SHP77 treated with DMSO at 0.1 percent for 48 hours (cell line): Measurements from ENCODE around the gene TTBK1.

Source experiments
- DNase-seq: peaks from one replicate; lab custom pipeline; 2025; lab: John Stamatoyannopoulos, UW

The TTBK1 gene

DNA sequence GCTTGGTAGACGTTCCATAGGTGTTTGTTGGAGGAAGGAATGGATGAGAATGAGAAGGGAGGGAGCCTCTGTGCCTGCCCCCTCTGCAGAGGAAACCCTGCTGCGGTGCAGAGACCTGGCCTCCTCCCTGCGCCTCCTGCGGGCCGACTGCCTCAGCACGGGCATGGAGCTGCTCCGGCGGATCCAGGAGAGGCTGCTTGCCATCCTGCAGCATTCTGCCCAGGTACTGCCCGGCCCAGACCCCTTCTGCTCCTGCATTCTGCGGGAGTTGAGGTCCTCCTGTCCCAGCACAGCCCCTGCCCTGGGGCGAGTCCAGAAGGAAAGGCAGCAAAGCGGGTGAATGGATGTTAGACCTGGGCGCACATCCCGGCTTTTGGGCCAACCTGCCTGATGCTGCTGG is 20.1 kb upstream of the TTBK1 start:
- DNase-seq = no peak

DNA sequence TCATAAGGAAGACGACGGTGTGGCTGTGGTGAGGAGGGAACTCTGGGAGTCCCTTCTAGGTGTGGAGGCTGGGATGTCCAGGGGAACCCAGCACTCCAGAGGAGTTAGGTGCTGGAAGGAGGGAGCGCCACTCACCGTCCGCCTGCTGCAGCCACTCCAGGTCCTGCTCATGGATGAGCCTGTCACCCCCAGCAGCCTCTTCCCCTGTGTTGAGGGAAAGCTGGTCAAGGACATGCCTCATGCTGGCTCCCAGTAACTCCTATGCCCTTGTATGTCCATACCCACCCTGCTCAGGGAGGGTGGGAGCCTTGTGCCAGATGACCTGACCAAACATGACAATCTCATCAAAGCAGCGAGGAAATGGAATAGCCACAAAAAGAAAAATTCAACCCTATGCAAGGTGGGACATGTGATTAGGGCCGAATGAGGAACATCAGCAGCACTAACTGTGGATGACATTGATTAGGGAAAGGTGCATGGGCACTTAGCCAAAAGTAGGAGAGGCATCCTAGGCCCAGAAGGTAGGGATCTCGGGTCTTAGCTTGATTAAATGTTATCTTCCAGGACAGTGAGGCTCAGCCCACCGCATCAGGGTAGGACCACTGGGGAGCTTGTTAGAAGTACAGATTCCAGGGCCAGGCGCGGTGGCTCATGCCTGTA is 17.0 kb upstream of the TTBK1 start:
- no peak for DNase-seq

DNA sequence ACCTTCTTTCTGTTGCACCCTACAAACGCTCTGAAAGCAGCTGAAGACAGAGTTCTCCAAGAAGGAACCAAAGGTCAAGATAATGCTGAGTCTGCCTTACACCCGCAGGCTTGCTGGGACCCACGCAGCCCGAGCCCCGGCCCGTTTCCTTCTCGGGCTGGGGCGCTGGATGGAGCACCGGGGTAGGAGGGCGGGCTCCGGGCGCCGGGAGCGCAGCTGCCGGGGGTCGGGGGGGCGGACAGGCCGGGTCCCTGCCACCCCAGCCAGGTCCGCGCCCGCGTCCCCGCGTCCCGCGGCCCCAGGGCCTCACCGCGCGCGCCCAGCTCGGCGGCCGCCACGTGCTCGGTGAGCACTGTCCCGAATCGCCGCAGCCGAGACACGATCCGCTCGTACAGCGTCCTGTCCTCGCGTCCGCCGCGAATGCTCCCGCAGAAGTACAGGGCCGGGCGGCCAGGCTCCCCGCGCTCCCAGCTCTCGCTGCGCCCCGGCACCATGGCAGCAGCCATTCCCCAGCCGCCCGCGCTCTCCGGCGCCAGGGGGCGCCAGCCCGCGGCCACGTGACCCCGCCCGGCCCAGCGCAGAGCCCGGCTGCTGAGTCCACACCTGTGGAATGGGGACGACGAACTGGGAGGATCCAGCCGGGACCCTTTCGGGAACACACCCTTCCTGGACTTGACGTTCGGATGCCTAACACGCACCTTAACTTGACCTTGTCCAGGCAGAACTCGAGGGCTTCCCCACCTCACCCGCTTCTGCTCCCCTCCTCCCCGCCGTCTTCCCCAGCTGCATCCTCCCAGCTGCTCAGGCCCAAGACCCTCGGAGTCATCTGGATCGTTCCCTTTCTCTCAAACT is 14.1 kb upstream of the TTBK1 start, which contains the start of gene DNPH1:
Gene DNPH1, minus strand, starts transcription at position 531 of the 852 bp plus-strand sequence. Its CDS starts 25 bp downstream, at position 506.
- peak; percentile 48 for DNase-seq

DNA sequence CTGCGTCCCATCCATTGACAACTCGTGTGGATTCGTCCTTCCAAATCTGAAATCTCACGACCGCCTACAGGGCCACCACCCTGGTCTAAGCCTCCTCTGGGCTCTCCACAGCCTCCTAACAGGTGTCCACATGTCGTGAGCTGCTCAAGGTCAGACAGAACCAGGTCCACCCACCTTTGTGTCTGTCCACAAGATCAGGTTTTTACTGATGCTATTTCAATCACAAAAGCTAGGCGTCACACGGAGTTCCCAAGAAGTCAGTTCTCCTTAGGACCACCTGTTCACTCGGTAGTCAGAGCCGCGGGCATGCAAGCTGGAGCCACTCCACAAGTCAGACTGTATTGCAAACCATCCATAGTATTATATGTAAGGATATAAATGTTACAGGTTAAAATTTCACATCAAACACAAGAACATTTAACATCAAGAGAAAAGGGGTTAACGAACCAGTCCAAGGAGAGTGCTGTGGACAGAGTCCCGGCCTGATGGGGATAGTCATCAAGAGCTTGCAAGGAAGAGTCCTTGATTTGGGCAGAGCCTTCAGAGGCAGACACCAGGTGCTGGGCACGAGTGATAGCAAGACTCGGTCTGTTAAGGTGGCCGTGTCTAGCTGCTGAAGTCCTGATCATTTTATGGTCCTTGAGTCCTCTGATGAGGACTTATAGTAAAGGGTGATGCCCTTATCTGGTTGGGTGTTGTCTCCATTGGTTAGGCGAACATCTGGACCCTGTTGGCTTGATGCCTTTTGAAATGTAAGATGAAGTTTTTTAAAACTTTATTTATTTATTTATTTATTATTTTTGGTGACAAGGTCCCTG is 13.3 kb upstream of the TTBK1 start:
- DNase-seq = no peak

DNA sequence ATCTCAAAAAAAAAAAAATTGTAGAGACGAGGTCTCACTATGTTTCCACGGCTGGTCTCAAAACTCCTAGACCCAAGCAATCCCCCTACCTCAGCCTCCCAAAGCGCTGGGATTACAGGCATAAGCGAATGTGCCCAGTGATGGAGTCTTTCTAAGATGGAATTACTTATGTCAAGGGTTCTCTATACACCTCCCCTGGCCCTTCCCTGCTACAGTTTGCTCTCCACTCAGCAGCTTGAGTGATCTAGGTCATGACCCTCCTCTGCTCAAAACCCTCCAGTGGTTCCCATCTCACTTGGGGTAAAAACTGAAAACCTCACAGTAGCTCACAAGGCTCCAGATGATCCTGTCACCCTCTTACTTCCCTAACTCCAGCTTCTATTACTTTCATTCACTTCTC is 12.2 kb upstream of the TTBK1 start:
- no peak for DNase-seq

DNA sequence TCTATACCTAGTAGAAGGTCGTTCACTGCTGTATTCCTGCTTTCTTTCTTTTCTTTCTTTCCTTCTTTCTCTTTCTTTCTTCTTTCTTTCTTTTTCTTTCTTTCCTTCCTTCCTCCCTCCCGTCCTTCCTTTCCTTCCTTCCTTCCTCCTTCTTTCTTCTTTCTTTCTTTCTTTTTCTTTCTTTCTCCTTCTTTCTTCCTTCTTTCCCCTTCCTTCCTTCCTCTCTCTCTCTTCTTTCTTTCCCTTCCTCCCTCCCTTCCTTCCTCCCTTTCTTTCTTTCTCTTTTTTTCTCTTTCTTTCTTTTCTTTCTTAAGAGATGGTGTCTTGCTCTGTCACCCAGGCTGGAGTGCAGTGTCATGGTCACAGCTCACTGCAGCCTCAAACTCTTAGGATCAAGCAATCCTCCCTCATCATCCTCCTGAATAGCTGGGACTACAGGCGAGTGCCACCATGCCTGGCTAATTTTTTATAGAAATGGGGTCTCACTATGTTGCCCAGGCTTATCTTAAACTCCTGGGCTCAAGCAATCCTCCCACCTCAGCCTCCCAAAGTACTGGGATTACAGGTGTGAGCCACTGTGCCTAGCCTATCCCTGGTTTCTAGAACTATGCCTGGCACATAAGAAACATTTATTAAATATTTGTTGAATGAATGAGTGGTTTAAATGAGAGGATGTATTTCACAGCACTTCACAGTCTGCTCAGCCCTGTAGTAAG is 11.4 kb upstream of the TTBK1 start:
- no peak for DNase-seq

DNA sequence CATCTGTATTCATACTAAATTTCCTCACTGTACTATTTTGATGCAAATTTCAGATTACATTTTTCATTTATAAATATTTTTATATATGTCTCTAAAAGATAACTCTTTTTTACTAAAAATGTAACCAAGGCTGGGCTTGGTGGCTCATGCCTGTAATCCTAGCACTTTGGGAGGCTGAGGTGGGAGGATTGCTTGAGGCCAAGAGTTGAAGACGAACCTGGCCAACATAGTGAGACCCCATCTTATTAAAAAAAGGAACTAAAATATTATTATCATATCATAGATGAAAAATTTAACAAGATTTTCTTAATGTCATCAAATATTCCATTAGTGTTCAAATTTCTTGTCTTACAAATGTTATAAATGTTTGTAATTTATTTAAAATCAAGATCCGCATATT is 7.4 kb upstream of the TTBK1 start:
- no peak for DNase-seq

DNA sequence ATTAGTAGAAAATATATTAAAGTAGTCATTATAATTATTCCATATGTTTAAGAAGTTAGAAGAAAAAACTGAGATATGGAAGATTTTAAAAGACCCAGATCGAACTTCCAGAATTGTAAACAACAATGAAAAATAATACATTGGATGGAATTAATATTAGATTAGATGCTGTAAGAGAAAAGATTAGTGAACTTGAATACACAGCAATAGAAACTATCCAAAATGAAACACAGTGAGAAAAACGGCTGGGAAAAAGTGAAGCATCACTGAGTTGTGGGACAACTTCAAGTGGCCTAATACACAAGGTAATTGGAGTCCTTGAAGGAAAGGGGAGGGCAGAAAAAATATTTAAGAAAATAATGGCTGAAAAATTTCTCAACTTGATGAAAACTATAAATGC is 4.2 kb upstream of the TTBK1 start:
- no peak for DNase-seq

DNA sequence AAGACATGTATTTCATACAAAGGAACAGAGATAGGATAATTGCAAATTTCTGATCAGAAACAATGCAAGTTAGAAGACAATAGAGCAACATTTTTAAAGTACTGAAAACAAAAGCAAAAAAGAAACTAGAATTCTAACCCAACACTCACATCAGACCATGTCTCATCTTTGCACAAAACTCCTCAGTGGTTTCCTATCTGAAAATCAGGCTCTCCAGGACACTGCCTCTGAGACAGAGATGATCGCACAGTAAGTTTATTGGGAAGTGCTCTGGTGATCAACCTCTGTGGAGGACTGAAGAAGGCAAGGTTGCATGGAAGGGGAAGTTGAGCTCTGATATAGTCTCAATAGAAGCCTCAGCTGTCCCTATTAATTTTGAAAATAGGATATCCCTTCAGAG is 2.3 kb upstream of the TTBK1 start:
- DNase-seq = no peak

DNA sequence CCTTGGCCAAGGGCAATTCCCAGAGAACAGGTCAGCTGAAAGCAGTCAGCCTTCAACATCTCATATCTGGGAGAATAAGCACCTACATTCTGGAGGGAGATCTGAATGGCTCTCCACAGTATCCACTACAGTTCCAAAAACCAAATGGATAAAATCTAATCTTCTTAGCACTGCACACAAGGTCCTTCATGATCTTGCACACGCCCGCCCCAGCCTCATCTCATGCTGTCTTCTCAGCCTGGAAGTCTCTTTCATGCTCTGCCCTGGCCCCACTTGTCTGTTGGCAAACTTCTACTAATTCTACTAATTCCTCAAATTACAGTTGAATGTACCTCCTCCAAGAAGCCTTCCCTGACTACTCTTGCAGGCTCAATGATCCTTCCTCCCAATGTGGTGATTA is 1.8 kb upstream of the TTBK1 start:
- DNase-seq = no peak

DNA sequence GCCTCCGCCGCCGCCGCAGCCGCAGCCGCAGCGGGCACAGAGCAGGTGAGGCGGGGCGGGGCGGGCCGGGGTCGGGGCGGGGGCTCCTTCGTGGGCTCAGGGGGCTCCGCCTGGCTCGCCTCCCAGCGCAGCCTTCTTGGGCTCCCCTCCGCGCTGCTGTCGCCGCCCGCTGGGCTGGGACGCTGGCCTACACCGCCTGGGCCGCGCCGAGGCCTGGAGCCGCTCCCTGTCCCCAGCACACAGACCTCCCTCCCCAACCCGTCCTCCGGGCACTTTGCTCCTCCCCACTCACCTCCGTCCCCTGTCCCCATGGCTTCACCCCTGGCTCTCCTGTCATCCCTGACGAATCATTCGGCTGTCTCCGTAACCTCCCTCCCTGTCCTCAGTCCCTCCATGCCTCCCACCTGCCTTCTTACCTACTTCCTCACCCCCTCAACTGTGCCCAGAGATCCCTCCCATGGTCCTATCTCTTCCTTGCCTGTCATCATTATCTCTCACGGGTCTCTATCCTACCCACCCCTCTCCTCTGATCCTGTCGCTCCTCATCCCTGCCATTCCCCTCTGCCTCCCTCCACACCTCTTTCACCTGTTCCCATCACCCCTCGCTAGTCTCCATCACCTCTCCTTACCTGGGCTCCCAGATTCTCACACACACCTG is 512 bp downstream of the TTBK1 start:
- no peak for DNase-seq

DNA sequence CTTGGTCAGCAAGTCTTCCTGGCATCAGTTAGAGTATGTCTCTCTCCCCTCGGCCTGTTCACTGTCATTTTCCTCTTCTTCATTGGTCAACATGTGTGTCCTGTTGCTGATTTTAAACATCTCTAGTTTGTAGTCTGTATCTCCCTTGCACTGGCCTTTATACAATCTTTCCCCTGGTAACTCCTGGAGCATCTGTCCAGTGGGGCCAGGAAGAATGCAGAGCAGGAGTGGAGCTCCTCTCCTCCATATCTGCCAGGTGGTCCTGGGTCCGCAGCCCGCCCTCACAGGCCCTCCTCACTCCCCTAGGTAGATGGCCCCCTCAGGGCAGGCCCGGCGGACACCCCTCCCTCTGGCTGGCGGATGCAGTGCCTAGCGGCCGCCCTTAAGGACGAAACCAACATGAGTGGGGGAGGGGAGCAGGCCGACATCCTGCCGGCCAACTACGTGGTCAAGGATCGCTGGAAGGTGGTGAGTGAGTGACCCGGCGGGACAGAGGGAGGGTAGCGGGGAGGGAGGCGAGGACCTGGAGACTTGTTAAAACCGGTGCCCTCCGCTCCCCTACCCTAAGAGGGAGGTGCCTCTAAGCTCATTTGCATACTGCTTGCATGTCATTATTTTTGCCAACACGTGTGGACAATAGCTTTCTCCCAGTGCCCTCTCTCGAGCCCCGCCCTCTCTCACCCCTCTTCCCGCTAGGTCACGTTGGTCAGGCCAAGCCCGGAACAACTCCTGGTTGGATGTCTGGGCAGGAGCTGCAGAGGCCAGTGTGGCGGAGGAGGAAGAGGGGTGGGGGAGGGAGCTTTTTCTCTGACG is 3.2 kb downstream of the TTBK1 start:
- peak; percentile 86 for DNase-seq

DNA sequence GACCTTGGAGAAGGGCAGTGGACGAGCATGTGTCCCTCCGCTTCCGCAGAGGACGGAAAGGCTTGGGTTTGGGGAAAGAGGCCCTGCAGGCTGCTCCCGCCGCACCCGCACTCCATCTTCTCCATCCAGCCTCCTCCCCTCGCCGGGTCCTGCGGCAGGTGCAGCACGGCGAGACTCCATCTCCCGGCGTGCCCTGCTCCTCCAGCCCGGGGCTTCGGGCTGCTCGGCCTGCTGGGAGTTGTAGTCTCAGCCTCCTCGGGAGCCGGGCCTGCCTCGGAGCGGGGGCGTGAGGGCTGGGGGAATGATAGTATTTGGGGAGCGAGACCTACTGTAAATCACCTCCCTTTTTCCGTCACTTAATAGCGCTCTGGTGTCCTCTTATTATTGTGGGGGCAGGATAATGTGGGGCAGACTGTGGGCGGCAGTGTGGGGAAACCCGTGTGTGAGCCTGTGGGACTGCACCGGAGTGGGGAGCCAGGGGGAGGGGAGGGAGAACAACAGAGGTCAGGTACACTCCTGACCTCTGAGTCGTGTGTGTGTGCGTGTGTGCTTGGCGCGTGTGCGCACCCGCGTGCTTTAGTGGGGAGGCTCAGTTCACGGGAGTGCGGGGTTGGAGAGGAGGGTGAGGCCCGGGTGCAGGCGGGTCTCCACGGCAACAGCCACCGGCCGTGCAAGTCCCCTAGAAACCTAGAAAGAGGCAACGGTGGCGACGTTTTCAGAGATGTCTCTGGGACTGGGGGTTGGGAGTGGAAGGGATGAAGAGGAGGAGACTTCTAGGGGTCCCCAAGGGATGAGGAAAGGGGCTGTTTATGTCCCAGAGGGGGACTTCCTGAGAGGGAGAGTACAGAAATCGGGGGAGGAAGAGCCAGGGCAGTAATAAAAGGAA is 4.1 kb downstream of the TTBK1 start:
- peak; percentile 58 for DNase-seq

DNA sequence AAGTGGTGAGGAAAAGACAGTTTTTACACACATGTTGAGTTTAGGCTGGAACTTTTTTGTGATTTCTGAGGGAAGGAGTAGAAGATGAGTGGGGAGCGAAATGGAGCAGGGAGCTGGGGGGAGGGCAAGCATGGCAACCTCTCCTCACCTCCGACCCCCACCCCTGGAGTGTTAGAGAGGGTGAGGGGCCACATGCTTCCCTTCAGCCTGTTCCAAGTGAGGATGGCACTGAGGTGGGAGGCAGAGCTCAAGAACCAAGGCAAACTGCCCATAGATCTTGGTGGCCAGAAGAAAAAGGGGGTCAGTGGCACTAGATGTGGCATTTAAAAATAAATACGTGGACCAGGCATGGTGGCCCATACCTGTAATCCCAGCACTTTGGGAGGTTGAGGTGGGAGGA is 4.8 kb downstream of the TTBK1 start:
- DNase-seq = no peak

DNA sequence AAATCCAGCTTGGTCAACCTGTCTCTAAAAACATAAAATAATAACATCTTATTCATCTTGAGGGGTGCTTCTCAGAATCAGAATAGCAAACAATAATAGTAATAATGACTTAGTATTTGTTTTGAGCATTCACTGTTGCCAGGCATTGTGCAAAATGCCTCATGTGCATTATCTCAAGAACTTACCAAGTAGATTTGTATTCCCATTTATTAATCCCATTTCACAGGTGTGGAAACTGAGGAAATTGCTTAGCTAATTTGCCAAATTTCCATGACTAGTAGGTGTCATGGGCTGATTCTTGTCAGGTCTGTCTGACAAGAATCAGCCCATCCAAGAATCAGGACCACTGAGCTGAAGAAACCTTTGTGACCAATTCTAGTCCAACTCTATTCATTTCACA is 5.5 kb downstream of the TTBK1 start:
- no peak for DNase-seq

DNA sequence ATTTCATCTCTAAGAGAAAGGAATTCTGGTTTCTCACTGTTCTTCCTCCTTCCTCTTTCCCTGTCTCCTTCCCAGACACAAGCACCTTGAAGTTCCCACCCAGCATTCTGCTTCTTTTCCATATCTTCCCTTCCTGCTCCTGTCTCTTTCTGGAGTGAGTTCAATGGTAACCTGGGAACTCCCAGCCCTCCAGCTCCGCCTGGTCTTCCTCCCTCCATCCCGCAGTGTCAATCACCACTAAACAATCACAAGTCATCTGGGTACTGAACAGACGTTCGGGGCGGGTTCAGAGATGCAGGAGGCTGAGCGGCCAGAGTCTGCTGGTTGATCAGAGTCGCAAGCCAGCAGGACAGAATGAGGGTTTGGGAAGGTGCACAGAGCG is 7.7 kb downstream of the TTBK1 start:
- DNase-seq = no peak

DNA sequence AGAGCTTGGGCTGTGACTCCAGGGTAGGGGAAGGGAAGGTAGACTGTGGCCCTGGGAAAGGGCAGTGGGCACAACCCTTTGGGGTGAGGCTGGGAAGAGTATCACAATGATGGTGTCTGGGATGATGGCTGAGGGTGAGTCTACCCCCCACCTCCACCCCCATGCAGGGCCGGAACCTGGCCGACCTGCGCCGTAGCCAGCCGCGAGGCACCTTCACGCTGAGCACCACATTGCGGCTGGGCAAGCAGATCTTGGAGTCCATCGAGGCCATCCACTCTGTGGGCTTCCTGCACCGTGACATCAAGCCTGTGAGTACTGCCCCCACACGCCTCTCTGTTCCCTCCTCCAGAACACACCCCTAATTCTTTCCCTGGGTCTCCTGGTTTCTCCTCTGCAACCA is 10.1 kb downstream of the TTBK1 start:
- no peak for DNase-seq

DNA sequence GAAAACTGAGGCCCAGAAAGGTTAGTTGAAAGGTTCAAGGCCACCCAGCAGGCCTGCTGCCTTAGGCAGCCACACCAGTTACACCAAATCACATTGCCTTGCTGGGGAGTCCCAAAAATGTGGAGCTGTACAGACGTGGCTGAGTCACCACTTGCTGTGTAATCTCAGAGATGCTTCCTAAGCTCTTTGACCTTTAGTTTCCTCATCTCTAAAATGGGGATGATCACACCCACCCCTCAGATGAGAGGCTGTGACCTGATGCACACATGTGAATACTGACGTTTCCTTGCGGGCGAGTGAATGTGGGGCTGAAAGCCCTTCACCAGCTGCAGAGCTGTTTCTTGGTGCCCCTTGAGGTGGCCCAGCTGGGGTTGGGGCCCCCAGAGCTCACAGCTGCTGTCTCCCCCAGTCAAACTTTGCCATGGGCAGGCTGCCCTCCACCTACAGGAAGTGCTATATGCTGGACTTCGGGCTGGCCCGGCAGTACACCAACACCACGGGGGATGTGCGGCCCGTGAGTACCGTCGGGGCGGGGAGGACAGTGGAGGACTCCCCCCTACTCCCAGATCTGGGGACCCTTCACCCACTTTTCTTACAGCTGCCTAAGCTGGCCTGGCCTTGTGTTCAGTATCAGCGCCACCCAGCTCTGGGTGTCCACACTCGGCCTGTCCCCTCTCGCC is 11.0 kb downstream of the TTBK1 start:
- no peak for DNase-seq

DNA sequence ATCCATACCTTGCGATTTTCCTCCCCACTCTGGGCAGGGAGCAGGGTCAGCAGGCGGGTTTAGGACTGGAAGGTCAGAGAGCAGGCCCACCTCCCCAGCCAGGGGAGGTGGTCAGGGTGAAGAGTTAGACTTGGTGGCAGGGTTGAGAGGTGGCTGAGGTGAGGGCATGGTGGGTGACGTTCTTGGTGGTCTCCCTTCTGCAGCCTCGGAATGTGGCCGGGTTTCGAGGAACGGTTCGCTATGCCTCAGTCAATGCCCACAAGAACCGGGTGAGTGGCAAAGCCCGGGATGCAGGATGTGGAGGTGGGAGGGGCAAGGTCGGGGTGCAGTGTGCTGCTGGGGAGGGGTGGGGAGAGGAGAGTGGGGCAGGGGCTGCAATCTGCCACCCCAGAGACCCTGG is 11.6 kb downstream of the TTBK1 start:
- DNase-seq = no peak
